Measurements from ENCODE around the gene PTPRN2.
"Not testable (repeated sequence)": the region's sequence is repeated elsewhere in the genome, so short reads cannot be mapped to it uniquely, and the experiment has no call there.

PTPRN2 gene

DNA sequence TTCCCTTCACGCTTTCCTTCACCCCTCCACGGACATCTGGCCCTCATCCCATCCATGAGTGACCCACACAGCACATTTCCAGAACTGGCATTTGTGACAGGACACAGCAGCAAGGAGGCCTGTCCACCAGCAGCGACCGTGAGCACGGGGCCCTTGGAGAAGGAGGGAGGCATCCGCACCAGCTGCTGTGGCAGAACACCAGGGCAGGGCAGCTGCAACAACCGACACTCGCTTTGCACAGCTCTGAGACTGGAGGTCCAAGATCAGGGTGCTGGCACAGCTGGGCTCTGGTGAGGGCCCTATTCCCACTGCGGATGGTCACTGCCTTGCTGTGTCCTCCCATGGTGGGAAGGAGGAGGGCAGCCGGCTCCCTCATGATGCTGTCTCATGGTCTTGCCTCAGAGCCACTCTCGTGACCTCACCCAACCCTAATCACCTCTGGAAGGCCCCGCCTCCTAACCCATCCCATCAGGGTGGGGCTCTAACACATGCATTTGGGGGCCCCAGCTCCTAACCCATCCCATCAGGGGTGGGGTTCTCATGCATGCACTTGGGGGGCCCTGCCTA lies 36.7 kb downstream of the PTPRN2 start:
- DNase-seq (ENCODE audit: low read depth) = no peak

GRCh38 chr7:158550394-158550700 lies 37.3 kb downstream of the PTPRN2 start:
- no peak for DNase-seq (ENCODE audit: low read depth)

GRCh38 chr7:158549616-158550393 lies 37.8 kb downstream of the PTPRN2 start:
- no peak for DNase-seq (ENCODE audit: low read depth)

DNA sequence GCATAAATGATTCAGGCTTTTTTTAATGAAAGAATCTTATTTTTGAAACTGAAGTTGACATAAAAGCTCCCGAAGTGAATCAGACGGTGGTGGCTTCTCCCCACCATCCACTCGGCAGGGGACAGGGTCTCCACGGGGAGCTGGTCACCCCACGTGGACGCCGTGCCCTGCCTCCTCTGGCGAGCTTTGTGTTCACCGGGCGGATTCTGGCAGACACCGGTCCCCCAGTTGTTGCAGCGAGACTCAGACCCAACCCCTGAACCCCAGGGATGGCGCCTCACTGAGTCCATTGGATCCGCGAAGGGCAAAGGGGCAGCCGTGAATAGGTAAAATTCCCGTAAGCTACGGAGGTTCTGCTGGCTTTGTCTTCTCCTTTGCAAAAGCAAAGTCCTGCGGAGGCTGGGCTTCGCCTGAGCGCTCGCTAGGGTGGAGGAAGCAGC lies 38.4 kb downstream of the PTPRN2 start:
- DNase-seq (ENCODE audit: low read depth) = no peak

- DNase-seq (ENCODE audit: low read depth) = no peak
Observed at GRCh38 chr7:158548726-158549125, 38.9 kb downstream of the PTPRN2 start.

- DNase-seq (ENCODE audit: low read depth) = no peak
Observed at GRCh38 chr7:158547817-158548216, 39.8 kb downstream of the PTPRN2 start.

- DNase-seq (ENCODE audit: low read depth) = no peak
Observed at GRCh38 chr7:158546626-158547025, 41.0 kb downstream of the PTPRN2 start.

GRCh38 chr7:158546214-158546613 lies 41.4 kb downstream of the PTPRN2 start:
- DNase-seq (ENCODE audit: low read depth) = no peak

DNA sequence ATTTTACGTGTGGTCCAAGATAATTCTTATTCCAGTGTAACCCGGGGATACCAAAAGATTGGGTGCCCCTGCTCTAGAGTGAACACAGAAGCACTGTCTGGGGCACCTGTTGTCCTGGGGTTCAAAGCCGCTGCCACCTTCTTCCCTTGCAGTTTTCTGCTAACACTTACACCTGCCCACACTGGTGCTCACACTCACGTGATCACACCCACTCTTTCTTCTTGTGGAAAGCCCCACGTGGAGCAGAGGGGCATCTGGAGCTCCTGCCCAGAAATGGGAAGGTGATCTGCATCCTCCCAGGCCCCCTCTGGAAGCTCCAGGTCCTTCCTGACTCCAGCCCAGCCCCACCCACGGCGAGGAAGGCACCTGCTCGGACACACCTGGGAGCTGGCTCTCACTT lies 42.9 kb downstream of the PTPRN2 start:
- no peak for DNase-seq (ENCODE audit: low read depth)

- DNase-seq (ENCODE audit: low read depth) = no peak
Observed at GRCh38 chr7:158543840-158544239, 43.8 kb downstream of the PTPRN2 start.

- no peak for DNase-seq (ENCODE audit: low read depth)
Observed at GRCh38 chr7:158542651-158543566, 44.7 kb downstream of the PTPRN2 start.

DNA sequence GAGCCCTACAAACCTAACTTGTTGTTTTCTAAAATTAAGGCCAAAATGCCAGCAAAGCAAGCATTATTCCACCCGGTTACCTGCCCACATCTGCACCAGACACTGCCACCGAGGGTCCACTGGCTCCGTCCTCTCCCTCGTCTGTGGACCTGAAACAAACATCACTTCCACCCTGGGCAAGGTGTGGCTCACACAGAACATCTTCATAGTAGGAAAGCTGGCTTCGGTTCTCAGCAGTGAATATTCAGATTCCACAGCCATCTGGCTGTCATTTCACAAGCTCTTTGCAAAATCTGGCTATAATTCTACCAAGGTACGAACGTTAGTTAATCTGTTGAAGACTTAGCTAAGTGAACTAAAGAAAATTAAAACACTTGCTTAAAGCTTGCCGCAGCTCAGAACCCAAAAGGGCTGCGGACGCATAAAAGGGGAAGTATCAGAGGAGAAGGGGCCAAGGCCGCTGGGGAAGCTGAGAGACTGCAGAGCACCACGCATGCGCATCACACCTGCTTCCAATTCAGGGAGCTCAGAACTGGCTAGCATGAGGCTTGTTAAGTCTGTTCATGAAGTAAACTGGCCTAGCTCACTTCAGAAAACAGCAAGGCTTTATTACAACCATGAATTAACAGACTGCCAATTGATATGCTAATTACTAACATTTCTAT lies 46.1 kb downstream of the PTPRN2 start:
- no peak for DNase-seq (ENCODE audit: low read depth)

DNA sequence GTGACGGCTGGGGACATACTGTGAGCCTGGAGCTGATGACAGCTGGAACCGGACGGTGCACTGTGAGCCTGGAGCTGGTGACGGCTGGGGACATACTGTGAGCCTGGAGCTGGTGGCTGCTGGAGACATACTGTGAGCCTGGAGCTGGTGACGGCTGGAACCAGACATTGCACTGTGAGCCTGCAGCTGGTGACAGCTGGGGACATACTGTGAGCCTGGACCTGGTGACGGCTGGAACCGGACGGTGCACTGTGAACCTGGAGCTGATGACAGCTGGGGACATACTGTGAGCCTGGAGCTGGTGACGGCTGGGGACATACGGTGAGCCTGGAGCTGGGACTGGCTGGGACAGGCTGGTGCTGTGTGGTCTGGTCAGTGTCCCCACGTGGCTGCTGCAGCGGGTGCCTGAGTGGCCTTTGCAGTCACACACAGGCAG lies 47.9 kb downstream of the PTPRN2 start:
- DNase-seq (ENCODE audit: low read depth) = no peak

GRCh38 chr7:158538156-158538946 lies 49.3 kb downstream of the PTPRN2 start:
- DNase-seq (ENCODE audit: low read depth) = no peak

- DNase-seq (ENCODE audit: low read depth) = no peak
Observed at GRCh38 chr7:158537516-158537882, 50.1 kb downstream of the PTPRN2 start.

DNA sequence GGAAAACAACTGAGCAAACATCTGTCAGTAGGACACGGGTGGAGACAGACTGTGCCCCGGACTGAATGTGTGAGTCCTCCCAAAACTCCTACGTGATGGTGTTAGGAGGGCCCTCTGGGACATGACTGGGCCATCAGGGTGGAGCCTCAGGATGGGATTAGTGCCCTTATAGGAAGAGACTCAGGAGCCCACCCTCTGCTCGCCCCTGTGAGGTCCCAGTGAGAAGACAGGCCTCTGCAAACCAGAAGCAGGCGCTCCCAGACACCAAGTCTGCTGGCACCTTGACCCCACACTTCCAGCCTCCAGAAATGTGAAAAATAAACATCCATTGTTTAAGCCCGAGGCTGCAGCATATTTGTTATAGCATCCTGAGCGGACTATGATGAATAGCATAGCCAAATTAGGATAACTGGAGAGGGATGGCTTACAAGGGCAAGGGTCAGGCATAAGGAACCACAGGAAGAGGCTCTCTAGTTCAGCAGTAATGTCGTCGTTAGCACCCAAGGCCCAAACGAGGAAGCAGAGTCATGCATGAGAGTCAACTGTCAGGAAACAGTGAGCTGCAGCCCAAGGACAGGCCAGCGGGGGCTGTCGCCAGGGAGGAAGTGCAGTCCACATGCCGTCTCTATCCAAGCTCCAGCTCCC lies 50.6 kb downstream of the PTPRN2 start:
- DNase-seq (ENCODE audit: low read depth) = no peak

DNA sequence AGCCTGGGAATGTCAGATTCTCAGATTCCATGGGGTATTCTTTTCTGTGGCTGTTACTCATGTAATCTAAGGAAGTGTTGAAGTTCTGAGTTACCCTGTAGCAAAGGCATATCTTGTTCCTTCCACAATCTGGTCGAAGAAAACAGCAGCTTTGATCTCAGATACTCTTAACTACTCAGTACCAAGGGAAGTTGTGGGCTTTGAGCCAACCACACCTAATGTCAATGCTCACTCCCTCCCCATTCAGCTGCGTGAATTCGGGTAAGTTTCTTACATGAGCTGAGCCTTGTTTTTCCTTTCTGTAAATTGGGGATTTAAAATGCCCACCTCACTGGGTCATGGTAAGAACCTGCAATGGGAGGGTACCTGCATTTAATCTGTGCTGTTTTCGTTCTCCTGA lies 52.5 kb downstream of the PTPRN2 start:
- DNase-seq (ENCODE audit: low read depth) = no peak

DNA sequence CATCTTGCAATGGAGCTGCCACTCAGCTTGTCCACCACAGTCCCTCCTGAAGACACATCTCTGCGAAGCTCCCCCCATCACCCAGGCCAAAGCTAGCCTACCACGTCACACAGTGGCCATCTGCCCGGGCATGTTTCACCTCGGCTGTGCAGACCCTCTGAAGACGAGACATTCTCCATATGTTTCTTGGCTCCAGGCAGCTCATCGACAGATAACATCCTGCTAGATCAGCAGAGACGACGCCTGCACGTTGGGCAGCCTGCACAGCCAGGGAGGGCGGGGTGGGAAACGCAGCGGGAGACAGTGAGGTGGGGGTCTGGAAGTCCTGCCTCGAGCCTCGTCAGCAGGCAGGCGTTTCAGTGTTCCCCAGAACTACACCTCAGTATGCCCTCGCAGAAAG lies 53.0 kb downstream of the PTPRN2 start:
- DNase-seq (ENCODE audit: low read depth) = no peak

GRCh38 chr7:158534134-158534515 lies 53.5 kb downstream of the PTPRN2 start:
- not testable (repeated sequence) for DNase-seq (ENCODE audit: low read depth)

GRCh38 chr7:158533386-158534133 lies 54.1 kb downstream of the PTPRN2 start:
- no peak for DNase-seq (ENCODE audit: low read depth)
